ENCODE results near the gene SIPA1L2.

DNA sequence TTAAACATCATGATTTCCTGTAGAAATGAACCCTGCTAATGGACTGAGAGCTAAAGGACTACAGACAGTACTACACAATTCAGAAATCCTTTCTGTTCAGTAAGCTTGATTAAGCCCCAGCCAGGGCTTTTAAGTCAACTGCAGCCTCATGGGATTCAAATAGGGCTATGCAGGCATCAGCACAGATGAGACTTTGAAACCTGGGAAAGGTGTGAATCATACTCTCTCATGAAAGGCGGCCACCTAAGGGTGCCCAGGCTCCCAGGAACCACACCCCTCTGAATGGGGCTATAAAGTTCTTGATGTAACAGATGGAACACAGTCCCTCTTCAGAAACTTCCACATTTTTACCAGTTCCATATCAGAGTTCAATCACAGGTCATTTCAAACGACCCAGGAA, 7.6 kb downstream of the SIPA1L2 start:
- no peak for TF ChIP-seq POLR2A (IDR thresholded peaks at IDR 0.05)
- TF ChIP-seq, protein P1, sequence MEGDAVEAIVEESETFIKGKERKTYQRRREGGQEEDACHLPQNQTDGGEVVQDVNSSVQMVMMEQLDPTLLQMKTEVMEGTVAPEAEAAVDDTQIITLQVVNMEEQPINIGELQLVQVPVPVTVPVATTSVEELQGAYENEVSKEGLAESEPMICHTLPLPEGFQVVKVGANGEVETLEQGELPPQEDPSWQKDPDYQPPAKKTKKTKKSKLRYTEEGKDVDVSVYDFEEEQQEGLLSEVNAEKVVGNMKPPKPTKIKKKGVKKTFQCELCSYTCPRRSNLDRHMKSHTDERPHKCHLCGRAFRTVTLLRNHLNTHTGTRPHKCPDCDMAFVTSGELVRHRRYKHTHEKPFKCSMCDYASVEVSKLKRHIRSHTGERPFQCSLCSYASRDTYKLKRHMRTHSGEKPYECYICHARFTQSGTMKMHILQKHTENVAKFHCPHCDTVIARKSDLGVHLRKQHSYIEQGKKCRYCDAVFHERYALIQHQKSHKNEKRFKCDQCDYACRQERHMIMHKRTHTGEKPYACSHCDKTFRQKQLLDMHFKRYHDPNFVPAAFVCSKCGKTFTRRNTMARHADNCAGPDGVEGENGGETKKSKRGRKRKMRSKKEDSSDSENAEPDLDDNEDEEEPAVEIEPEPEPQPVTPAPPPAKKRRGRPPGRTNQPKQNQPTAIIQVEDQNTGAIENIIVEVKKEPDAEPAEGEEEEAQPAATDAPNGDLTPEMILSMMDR (IDR thresholded peaks at IDR 0.05), result no peak

Data from uterus (tissue), 2 donors.